Measurements from ENCODE around the gene STPG3. TPM values are rescaled to one million over a fixed set of nuclear protein-coding genes. Genes with fewer than 3 reads are reported as not detected.

Gene STPG3
- total and polyA plus RNA-seq, 2 of the 13 experiments (the other 11 are each of a cell fraction or from before 2014, with no cell fraction given) = not detected

DNA sequence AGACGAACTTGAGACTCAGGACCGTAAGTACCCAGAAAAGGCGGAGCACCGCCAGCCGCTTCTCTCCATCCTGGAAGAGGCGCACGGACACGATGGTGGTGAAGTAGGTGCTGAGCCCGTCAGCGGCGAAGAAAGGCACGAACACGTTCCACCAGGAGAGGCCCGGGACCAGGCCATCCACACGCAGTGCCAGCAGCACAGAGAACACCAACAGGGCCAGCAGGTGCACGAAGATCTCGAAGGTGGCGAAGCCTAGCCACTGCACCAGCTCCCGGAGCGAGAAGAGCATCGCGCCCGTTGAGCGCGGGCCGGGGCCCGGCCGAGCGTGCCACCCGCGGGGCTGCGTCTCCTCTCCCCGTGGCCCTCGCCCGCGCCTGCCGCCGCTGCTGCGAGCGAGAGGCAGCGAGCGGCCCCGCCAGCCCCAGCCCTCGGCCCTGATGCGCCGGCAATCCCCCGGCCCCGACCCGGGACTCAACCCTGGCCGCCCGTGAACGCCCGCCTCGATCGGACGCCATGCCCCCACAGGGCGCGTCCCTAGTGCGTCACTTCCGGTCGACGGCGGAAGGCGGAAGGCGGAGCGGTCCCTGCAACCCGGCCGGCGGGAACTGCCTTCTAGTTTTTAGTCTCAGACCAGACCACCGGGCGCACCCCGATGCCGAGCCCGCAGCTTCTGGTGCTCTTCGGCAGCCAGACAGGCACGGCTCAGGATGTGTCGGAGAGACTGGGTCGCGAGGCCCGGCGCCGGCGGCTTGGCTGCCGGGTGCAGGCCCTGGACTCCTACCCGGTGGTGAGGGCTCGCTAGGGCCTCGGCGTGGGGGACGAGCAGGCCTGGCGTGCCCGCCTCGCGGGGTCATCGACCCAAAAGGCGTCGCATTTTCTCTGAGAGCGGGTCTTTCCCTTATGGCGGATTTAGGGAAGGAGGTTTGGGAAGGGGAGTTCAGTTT is 45.7 kb upstream of the STPG3 start, which contains the start of the genes NDOR1 and TMEM203 (continued):
- TF ChIP-seq, protein P1, sequence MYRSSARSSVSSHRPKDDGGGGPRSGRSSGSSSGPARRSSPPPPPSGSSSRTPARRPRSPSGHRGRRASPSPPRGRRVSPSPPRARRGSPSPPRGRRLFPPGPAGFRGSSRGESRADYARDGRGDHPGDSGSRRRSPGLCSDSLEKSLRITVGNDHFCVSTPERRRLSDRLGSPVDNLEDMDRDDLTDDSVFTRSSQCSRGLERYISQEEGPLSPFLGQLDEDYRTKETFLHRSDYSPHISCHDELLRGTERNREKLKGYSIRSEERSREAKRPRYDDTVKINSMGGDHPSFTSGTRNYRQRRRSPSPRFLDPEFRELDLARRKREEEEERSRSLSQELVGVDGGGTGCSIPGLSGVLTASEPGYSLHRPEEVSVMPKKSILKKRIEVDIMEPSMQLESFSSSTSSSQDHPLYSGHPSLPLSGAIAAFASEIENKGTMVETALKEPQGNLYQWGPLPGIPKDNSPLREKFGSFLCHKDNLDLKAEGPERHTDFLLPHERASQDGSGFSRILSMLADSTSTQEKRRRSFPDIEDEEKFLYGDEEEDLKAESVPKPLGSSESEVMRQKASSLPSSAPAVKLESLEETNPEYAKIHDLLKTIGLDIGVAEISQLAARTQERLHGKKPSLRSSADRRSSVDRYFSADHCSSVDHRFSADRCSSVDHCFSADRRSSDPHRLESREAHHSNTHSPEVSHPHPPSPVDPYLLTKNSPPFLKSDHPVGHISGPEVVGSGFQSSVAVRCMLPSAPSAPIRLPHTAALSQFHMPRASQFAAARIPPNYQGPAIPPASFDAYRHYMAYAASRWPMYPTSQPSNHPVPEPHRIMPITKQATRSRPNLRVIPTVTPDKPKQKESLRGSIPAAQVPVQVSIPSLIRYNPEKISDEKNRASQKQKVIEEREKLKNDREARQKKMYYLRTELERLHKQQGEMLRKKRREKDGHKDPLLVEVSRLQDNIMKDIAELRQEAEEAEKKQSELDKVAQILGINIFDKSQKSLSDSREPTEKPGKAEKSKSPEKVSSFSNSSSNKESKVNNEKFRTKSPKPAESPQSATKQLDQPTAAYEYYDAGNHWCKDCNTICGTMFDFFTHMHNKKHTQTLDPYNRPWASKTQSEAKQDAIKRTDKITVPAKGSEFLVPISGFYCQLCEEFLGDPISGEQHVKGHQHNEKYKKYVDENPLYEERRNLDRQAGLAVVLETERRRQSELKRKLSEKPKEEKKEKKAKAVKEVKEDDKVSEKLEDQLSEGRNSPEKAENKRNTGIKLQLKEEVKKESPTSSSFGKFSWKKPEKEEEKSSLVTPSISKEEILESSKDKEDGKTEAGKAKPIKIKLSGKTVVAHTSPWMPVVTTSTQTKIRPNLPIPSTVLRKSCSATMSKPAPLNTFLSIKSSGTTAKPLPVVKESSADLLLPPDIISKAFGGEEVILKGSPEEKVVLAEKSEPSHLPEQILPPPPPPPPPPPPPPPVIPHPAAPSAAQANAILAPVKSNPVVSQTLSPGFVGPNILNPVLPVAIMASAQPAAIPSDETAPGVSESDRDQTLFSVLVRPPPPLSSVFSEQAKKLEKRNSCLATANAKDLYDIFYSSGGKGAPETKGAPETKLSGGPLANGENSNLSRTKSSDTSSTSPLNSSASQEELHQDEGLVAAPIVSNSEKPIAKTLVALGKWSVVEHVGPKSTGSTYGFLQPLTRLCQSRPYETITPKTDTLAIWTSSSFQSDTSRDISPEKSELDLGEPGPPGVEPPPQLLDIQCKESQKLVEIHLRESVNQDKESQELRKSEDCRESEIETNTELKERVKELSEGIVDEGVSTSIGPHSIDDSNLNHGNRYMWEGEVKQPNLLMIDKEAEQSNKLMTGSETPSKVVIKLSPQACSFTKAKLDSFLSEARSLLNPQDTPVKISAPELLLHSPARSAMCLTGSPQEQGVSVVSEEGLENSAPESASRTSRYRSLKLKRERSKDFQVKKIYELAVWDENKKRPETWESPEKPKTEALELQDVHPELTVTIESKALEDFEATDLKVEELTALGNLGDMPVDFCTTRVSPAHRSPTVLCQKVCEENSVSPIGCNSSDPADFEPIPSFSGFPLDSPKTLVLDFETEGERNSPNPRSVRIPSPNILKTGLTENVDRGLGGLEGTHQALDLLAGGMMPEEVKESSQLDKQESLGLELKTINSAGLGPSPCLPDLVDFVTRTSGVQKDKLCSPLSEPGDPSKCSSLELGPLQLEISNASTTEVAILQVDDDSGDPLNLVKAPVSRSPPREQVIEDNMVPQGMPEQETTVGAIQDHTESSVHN (CRISPR knock-in tag; IDR thresholded peaks at IDR 0.05) = no peak
- TF ChIP-seq TARDBP (CRISPR knock-in tag; IDR thresholded peaks at IDR 0.05) (peak; percentile 81; the same call in 1 of the 2 replicates), JARID2 (CRISPR knock-in tag; IDR thresholded peaks at IDR 0.05; ENCODE audit: insufficient replicate concordance) (no peak), MYC (CRISPR knock-in tag; IDR thresholded peaks at IDR 0.05; ENCODE audit: borderline replicate concordance) (peak; percentile 81; the same call in 1 of the 2 replicates), SALL1 (CRISPR knock-in tag; IDR thresholded peaks at IDR 0.05) (peak; percentile 77), ZFP37 (CRISPR knock-in tag; IDR thresholded peaks at IDR 0.05; ENCODE audit: borderline replicate concordance) (no peak), MAFK (conservative IDR thresholded peaks at IDR 0.05 in 1 of 2, IDR thresholded peaks at IDR 0.05 in 1 of 2; ENCODE audit: low read length in 2 of 2) (no peak), ZNF781 (CRISPR knock-in tag; IDR thresholded peaks at IDR 0.05; ENCODE audit: borderline replicate concordance, not compliant biosample characterization) (peak; percentile 63), ZNF160 (CRISPR knock-in tag; IDR thresholded peaks at IDR 0.05) (no peak; the same call in 1 of the 2 replicates), NFE2L2 (IDR thresholded peaks at IDR 0.05; ENCODE audit: low read length) (no peak), HOXA7 (CRISPR knock-in tag; IDR thresholded peaks at IDR 0.05) (no peak), SOX5 (CRISPR knock-in tag; IDR thresholded peaks at IDR 0.05; ENCODE audit: borderline replicate concordance) (0 out of 2 replicates have a peak, but pooled peaks have one; percentile 19), ZNF33B (CRISPR knock-in tag; IDR thresholded peaks at IDR 0.05) (peak; percentile 33; the same call in 1 of the 2 replicates)
- TF ChIP-seq, protein P2, sequence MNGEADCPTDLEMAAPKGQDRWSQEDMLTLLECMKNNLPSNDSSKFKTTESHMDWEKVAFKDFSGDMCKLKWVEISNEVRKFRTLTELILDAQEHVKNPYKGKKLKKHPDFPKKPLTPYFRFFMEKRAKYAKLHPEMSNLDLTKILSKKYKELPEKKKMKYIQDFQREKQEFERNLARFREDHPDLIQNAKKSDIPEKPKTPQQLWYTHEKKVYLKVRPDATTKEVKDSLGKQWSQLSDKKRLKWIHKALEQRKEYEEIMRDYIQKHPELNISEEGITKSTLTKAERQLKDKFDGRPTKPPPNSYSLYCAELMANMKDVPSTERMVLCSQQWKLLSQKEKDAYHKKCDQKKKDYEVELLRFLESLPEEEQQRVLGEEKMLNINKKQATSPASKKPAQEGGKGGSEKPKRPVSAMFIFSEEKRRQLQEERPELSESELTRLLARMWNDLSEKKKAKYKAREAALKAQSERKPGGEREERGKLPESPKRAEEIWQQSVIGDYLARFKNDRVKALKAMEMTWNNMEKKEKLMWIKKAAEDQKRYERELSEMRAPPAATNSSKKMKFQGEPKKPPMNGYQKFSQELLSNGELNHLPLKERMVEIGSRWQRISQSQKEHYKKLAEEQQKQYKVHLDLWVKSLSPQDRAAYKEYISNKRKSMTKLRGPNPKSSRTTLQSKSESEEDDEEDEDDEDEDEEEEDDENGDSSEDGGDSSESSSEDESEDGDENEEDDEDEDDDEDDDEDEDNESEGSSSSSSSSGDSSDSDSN (CRISPR knock-in tag; IDR thresholded peaks at IDR 0.05) = peak; percentile 73
- TF ChIP-seq, protein P3, sequence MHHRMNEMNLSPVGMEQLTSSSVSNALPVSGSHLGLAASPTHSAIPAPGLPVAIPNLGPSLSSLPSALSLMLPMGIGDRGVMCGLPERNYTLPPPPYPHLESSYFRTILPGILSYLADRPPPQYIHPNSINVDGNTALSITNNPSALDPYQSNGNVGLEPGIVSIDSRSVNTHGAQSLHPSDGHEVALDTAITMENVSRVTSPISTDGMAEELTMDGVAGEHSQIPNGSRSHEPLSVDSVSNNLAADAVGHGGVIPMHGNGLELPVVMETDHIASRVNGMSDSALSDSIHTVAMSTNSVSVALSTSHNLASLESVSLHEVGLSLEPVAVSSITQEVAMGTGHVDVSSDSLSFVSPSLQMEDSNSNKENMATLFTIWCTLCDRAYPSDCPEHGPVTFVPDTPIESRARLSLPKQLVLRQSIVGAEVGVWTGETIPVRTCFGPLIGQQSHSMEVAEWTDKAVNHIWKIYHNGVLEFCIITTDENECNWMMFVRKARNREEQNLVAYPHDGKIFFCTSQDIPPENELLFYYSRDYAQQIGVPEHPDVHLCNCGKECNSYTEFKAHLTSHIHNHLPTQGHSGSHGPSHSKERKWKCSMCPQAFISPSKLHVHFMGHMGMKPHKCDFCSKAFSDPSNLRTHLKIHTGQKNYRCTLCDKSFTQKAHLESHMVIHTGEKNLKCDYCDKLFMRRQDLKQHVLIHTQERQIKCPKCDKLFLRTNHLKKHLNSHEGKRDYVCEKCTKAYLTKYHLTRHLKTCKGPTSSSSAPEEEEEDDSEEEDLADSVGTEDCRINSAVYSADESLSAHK (CRISPR knock-in tag; IDR thresholded peaks at IDR 0.05; ENCODE audit: borderline replicate concordance) = no peak

All from HepG2 (cell line).